ENCODE results near the gene SEMA3B. TPM values are rescaled to one million over a fixed set of nuclear protein-coding genes. Genes with fewer than 3 reads are reported as not detected.
A peak's percentile ranks its signal among the peaks of the same experiment; 100 is the strongest.

Gene SEMA3B
- total RNA-seq, 1 experiment from 2014 or later = 7.6 TPM

- intact Hi-C loops (cut with micrococcal nuclease) = no loop called here
- DNase-seq (ENCODE audit: unreplicated experiment) = no peak
- TF ChIP-seq CTCF (IDR thresholded peaks at IDR 0.05; ENCODE audit: unreplicated experiment) = no peak
- peak overlapping the region; percentile 90 for H3K27ac Mint-ChIP-seq (ENCODE audit: low read depth, unreplicated experiment)
- no peaks in the 10 kb centered on the region for H3K4me1 Mint-ChIP-seq (ENCODE audit: insufficient read depth, unreplicated experiment)
- H3K27me3 Mint-ChIP-seq (ENCODE audit: insufficient read depth, unreplicated experiment) = no peaks in the 10 kb centered on the region
- no TSS peak for BruUV-seq (replicated peaks)
- H3K36me3 Mint-ChIP-seq (ENCODE audit: insufficient read depth, unreplicated experiment) = peaks cover 23% of the 10 kb centered on the region
- H3K9me3 Mint-ChIP-seq (ENCODE audit: unreplicated experiment) = no peaks in the 10 kb centered on the region
- POLR2A ChIA-PET = interaction anchor here (1.0 to 3.3 kb wide), 10 partner anchors 8 to 92 kb away, joined by 3 to 58 read pairs (median 14); partner anchors contain the start of genes CYB561D2, GNAI2, HYAL3 and IFRD2
- H3K4me3 Mint-ChIP-seq (ENCODE audit: unreplicated experiment) = peak overlapping the region; percentile 86
- CTCF ChIA-PET = interaction anchor here (0.7 to 1.8 kb wide), 4 partner anchors 9 to 50 kb away, joined by 3 to 5 read pairs (median 4); no protein-coding TSS in a partner anchor
Observed at GRCh38 chr3:50327129-50327528, 58.2 kb downstream of the SEMA3B start.

Small RNA genes lying within 50 kb of the gene (microRNA-seq; reads per million reads assigned to microRNA genes)
- not detected for gene MIR5787

Other genes with a start within 250 kb of the SEMA3B start
- 138 TPM in 2 replicates for gene RBM5, start 180.2 kb upstream of the SEMA3B start, total RNA-seq (2022)
- gene SEMA3F, start 113.8 kb upstream of the SEMA3B start, total RNA-seq (2022) = 34.6 and 51.5 TPM in 2 replicates
- gene GNAT1, start 77.5 kb upstream of the SEMA3B start, total RNA-seq (2022) = 0.49 TPM in 1 of 2 replicates, not detected in the other
- not detected in 2 replicates for gene SLC38A3, start 63.9 kb upstream of the SEMA3B start, total RNA-seq (2022)
- 122 and 123 TPM in 2 replicates for gene GNAI2, start 32.9 kb upstream of the SEMA3B start, total RNA-seq (2022)
- gene LSMEM2, start 9.9 kb downstream of the SEMA3B start, total RNA-seq (2022) = 0.20 TPM in 1 of 2 replicates, not detected in the other
- 135 and 182 TPM in 2 replicates for gene IFRD2, start 23.3 kb downstream of the SEMA3B start, total RNA-seq (2022)
- gene HYAL3, start 30.3 kb downstream of the SEMA3B start, total RNA-seq (2022) = 2.3 and 4.7 TPM in 2 replicates
- 11.4 and 12.4 TPM in 2 replicates for gene NAA80, start 30.3 kb downstream of the SEMA3B start, total RNA-seq (2022)
- 0.42 and 0.70 TPM in 2 replicates for gene HYAL1, start 34.4 kb downstream of the SEMA3B start, total RNA-seq (2022)
- 11.6 and 12.6 TPM in 2 replicates for gene HYAL2, start 53.6 kb downstream of the SEMA3B start, total RNA-seq (2022)
- gene TUSC2, start 59.1 kb downstream of the SEMA3B start, total RNA-seq (2022) = 14.5 and 20.4 TPM in 2 replicates
- gene RASSF1, start 71.7 kb downstream of the SEMA3B start, total RNA-seq (2022) = 24.3 and 32.0 TPM in 2 replicates
- gene ZMYND10, start 76.6 kb downstream of the SEMA3B start, total RNA-seq (2022) = 0.68 and 1.0 TPM in 2 replicates
- 21.1 and 22.1 TPM in 2 replicates for gene NPRL2, start 81.6 kb downstream of the SEMA3B start, total RNA-seq (2022)
- 24.0 and 24.1 TPM in 2 replicates for gene CYB561D2, start 81.7 kb downstream of the SEMA3B start, total RNA-seq (2022)
- gene TMEM115, start 90.4 kb downstream of the SEMA3B start, total RNA-seq (2022) = 31.9 and 40.3 TPM in 2 replicates
- not detected in 2 replicates for gene CACNA2D2, start 234.5 kb downstream of the SEMA3B start, total RNA-seq (2022)

Data from MCF 10A (cell line).